GM12864 (cell line): ENCODE results near the gene CNDP1.

Experiments used
- DNase-seq: peaks from one replicate; pipeline ENCODE4 v3.0.0-alpha.2; 2011; ENCODE audit warnings: low read depth
- H3K4me3 ChIP-seq: 2 replicates; pipeline ENCODE4 v1.5.1; 2011; ENCODE audit warnings: mild to moderate bottlenecking, low read depth, low read length, control low read depth
- TF ChIP-seq, protein P1 (sequence below): IDR thresholded peaks from 2 replicates; pipeline ENCODE4 v1.5.1; 2011; ENCODE audit warnings: low read depth, mild to moderate bottlenecking, moderate library complexity, low read length, control low read depth, inconsistent platforms; ENCODE audit errors: missing control alignments

The CNDP1 gene

DNA sequence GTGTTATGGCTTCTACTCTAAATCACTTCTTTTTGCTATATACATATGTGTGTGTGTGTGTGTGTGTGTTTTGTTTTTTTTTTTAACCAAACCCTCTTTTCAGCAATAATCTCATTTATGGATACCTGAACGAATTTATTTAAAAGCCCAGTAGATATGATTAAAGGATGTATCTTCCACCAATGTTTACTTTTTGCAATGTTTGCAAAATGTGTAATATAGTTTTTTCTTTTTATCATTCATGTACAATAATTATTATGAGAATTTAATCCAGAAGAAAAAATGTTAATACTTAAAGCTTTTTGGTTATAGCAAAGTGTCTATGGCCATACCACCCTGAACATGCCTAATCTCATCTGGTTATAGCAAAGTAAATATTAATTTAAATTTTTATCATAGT, 39.8 kb upstream of the CNDP1 start:
- no peak for DNase-seq
- H3K4me3 ChIP-seq: no peak overlapping the region
- TF ChIP-seq, protein P1, sequence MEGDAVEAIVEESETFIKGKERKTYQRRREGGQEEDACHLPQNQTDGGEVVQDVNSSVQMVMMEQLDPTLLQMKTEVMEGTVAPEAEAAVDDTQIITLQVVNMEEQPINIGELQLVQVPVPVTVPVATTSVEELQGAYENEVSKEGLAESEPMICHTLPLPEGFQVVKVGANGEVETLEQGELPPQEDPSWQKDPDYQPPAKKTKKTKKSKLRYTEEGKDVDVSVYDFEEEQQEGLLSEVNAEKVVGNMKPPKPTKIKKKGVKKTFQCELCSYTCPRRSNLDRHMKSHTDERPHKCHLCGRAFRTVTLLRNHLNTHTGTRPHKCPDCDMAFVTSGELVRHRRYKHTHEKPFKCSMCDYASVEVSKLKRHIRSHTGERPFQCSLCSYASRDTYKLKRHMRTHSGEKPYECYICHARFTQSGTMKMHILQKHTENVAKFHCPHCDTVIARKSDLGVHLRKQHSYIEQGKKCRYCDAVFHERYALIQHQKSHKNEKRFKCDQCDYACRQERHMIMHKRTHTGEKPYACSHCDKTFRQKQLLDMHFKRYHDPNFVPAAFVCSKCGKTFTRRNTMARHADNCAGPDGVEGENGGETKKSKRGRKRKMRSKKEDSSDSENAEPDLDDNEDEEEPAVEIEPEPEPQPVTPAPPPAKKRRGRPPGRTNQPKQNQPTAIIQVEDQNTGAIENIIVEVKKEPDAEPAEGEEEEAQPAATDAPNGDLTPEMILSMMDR: no peak

DNA sequence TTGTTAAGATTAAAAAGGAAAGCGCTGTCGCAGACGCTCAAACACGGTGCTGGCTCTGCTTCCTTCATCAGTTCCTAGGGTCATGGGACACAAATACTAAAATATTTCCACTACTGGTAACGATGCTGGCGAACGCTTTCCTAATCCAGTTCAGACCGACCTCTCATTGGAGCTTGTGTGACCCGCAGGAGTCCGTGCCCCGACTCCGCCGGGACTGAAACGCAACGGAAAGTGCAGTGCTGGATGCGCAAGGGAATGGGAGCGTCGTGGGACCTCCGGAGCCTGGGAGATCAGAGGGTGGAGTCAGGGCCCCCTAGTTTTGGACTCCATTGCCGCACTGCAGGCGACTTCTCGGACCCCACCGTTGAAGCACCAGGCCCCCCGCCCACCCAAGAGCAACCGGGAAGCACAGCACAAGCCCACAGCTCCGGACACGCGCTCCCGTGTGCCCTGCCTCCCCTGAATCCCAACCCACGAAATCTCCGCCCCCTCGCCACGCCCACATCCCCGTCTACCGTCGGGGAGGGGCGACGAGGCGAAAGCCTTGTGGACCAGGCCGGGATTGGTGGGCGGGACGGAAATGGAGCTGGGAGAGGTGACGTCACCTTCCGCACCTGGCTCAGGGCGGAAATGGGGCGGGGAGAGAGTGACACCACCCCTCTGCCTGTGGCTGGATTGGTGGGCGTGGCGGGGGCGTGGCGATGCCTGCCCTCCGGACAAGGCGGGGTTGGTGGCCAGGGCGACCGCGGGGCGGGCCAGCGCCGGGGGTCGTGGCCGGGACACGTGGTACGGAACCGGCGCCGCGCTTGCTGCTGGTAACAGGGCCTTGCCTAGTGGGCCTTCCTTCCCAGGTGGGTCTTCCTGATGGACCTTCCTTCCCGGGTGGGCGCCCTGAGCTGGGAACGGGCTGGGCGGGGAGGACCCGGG, 38.5 kb upstream of the CNDP1 start, which contains the start of gene CNDP2:
CNDP2 (plus strand) TSS at position 783 of the 927 bp plus-strand sequence. CDS start 3,611 bp downstream, outside the sequence.
- H3K4me3 ChIP-seq: peak within 1 kb of the TSS; percentile 94
- peak; percentile 93 for DNase-seq
- TF ChIP-seq, protein P1: no peak

DNA sequence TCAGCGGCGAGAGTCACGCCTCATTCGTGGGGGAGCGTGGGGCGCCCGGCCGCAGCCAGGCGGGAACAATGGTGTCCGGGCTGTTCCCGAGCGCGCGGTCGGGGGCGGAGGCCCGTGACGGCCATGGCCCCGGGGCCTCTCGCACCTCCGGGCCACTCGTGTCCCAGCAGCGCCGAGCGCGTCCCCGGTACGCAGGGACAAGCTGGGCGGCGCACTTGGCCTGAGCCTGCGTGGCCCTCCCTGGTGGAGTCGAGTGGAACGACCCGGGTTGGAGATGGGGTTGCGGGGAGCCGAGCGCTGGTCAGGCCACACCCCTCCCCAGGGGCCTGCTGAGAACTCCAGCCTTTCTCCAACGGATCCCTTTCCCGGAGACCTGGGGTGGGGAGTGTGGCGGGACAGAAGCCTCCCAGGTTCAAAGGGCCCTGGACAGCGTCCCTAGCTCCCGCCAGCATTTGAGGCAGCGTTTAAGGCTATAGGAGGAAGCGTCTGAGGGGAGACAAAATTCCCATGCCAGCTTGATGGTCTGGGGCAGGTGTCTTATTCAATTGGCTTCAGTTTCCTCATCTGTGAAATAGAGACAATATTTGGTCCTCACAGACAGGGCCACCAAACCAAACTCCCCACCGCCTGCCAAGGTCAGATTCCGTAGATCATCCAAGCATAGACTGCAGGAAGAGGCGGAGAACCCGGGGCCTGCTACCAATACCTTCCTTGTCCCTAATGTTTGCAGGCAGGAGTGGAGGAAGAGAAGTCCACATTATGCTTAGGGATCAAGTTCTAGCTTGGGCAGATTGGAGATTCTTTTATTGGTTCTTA, 37.6 kb upstream of the CNDP1 start:
- peak overlapping the region; percentile 94 for H3K4me3 ChIP-seq
- no peak for DNase-seq
- TF ChIP-seq, protein P1: no peak

- DNase-seq: no peak
- H3K4me3 ChIP-seq: peak overlapping the region; percentile 94
- TF ChIP-seq, protein P1: no peak
These were observed 37.0 kb upstream of the CNDP1 start for GRCh38 chr18:74497324-74497676.

- H3K4me3 ChIP-seq: peak overlapping the region; percentile 94
- TF ChIP-seq, protein P1: no peak
- DNase-seq: no peak
These were observed 36.5 kb upstream of the CNDP1 start for GRCh38 chr18:74497778-74498177.

- peak; percentile 61 for DNase-seq
- TF ChIP-seq, protein P1: no peak
- H3K4me3 ChIP-seq: peak overlapping the region; percentile 61
These were observed 35.3 kb upstream of the CNDP1 start for GRCh38 chr18:74498712-74499627.
